A673 (cell line): Measurements from ENCODE around the gene GADL1. TPM values are rescaled to one million over a fixed set of nuclear protein-coding genes. Genes with fewer than 3 reads are reported as not detected.

Experiments
- BruUV-seq: library from RNA; stranded (reverse); fragments of 400-500 nt; replicated peaks from 2 replicates; lab custom pipeline; 2021; lab: Mats Ljungman, UMichigan
- CTCF ChIA-PET: fragments of 300-600 bp; sonication (Branson Sonifier 250); formaldehyde crosslinking; loops from one replicate; lab custom pipeline; 2022; ENCODE audit warnings: antibody characterized with exemption; lab: Charles Lee
- POLR2A ChIA-PET: fragments of 300-600 bp; sonication (Branson Sonifier 250); formaldehyde crosslinking; loops from one replicate; lab custom pipeline; 2022; ENCODE audit warnings: antibody characterized with exemption; ENCODE audit not compliant: low non-redundant PET; lab: Charles Lee
- DNase-seq: peaks from one replicate; pipeline ENCODE4 v3.0.0-alpha.2; 2015; ENCODE audit warnings: low spot score
- H3K27ac ChIP-seq: fragments of 200-600 bp; sonication (generic); 2 replicates; pipeline ENCODE4 v1.5.1; 2016; ENCODE audit warnings: mixed run types, low read depth, mild to moderate bottlenecking, mixed read lengths, antibody characterized with exemption, low read length; ENCODE audit not compliant: poor library complexity, severe bottlenecking
- H3K27me3 ChIP-seq: fragments of 200-600 bp; sonication (generic); replicated peaks from 2 replicates; pipeline ENCODE4 v1.6.1; 2017; ENCODE audit warnings: mixed run types, low read depth, mild to moderate bottlenecking, mixed read lengths, antibody characterized with exemption, low read length; ENCODE audit not compliant: insufficient read depth, poor library complexity
- H3K36me3 ChIP-seq: fragments of 200-600 bp; sonication (generic); 2 replicates; pipeline ENCODE4 v1.6.1; 2016; ENCODE audit warnings: mixed run types, mild to moderate bottlenecking, mixed read lengths, antibody characterized with exemption, low read length; ENCODE audit not compliant: insufficient read depth, poor library complexity, severe bottlenecking
- H3K4me1 ChIP-seq: fragments of 200-600 bp; sonication (generic); 2 replicates; pipeline ENCODE4 v1.6.1; 2017; ENCODE audit warnings: mixed run types, mild to moderate bottlenecking, mixed read lengths, antibody characterized with exemption, low read length; ENCODE audit not compliant: insufficient read depth, poor library complexity, severe bottlenecking
- H3K4me3 ChIP-seq: fragments of 200-600 bp; sonication (generic); 2 replicates; pipeline ENCODE4 v1.5.1; 2016; ENCODE audit warnings: low read depth, mixed run types, mild to moderate bottlenecking, mixed read lengths, low read length; ENCODE audit not compliant: poor library complexity, severe bottlenecking
- H3K9me3 ChIP-seq: fragments of 200-600 bp; sonication (generic); 2 replicates; pipeline ENCODE4 v1.6.1; 2016; ENCODE audit warnings: mixed run types, low read depth, mild to moderate bottlenecking, mixed read lengths, antibody characterized with exemption, low read length; ENCODE audit not compliant: poor library complexity, severe bottlenecking
- EZH2 ChIP-seq: fragments of 200-600 bp; sonication (generic); IDR thresholded peaks from 2 replicates; pipeline ENCODE4 v1.6.1; 2017; ENCODE audit warnings: borderline replicate concordance, low read depth, mild to moderate bottlenecking, mixed read lengths, antibody characterized with exemption, low read length; ENCODE audit not compliant: poor library complexity, severe bottlenecking
- intact Hi-C: fragments of 100-400 bp; cut with micrococcal nuclease; formaldehyde crosslinking; loops from one replicate; pipeline ENCODE4 v1.10.0; 2022; ENCODE audit not compliant: unreplicated experiment
- total RNA-seq: library from RNA; stranded (reverse); gene quantifications from 2 replicates; pipeline ENCODE4 v1.2.3, GENCODE V29; 2021
- TF ChIP-seq, protein P1 (sequence below): fragments of 300-800, 200-600 bp; sonication (generic); conservative IDR thresholded peaks from 2 replicates; pipeline ENCODE4 v1.5.1; 2017; ENCODE audit warnings: low read depth, mild to moderate bottlenecking, antibody characterized with exemption, low read length, moderate library complexity, mixed read lengths

Gene GADL1
- total RNA-seq, 1 experiment from 2014 or later = 13.8 TPM

GRCh38 chr3:30756218-30756617, 138.2 kb downstream of the GADL1 start:
- no peaks in the 10 kb centered on the region for H3K36me3 ChIP-seq
- peaks cover 94% of the 10 kb centered on the region for H3K4me1 ChIP-seq
- no peak overlapping the region for H3K4me3 ChIP-seq
- no peaks in the 10 kb centered on the region for H3K9me3 ChIP-seq
- CTCF ChIA-PET = interaction anchor here (0.7 kb wide), 1 partner anchor 43 kb away, joined by 3 read pairs; no protein-coding TSS in a partner anchor
- no TSS peak for BruUV-seq
- no peak for DNase-seq
- TF ChIP-seq, protein P1, sequence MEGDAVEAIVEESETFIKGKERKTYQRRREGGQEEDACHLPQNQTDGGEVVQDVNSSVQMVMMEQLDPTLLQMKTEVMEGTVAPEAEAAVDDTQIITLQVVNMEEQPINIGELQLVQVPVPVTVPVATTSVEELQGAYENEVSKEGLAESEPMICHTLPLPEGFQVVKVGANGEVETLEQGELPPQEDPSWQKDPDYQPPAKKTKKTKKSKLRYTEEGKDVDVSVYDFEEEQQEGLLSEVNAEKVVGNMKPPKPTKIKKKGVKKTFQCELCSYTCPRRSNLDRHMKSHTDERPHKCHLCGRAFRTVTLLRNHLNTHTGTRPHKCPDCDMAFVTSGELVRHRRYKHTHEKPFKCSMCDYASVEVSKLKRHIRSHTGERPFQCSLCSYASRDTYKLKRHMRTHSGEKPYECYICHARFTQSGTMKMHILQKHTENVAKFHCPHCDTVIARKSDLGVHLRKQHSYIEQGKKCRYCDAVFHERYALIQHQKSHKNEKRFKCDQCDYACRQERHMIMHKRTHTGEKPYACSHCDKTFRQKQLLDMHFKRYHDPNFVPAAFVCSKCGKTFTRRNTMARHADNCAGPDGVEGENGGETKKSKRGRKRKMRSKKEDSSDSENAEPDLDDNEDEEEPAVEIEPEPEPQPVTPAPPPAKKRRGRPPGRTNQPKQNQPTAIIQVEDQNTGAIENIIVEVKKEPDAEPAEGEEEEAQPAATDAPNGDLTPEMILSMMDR = no peak
- no peak for TF ChIP-seq EZH2
- H3K27me3 ChIP-seq = no peaks in the 10 kb centered on the region
- intact Hi-C loops = no loop called here
- POLR2A ChIA-PET = no interaction called here
- H3K27ac ChIP-seq = no peak overlapping the region

DNA sequence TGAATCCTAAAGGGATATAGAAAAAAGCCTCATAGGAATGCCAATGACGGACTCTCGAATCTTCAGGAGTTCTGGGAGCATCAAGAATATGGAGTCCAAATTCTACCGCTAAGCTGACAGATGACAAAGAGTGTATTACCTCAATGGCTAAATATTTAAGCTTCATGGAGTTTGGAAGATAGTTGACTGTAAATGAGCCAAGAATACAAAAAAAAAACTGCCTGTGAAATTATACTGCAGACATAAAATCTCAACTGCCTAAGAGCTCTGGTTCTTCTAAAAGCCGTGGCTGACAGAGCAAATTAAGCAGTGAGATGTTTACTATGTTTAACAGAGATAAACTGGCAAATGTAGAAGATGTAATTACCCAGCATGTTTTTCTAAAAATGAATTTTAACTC, 140.0 kb downstream of the GADL1 start:
- peak overlapping the region; percentile 25 for H3K27ac ChIP-seq
- POLR2A ChIA-PET = no interaction called here
- CTCF ChIA-PET = no interaction called here
- H3K27me3 ChIP-seq = no peaks in the 10 kb centered on the region
- H3K4me3 ChIP-seq = no peak overlapping the region
- no TSS peak for BruUV-seq
- intact Hi-C loops = loop anchor here (5.0 kb wide), 2 partner anchors 557 to 642 kb away; no protein-coding TSS in a partner anchor
- no peak for DNase-seq
- no peaks in the 10 kb centered on the region for H3K36me3 ChIP-seq
- peaks cover 82% of the 10 kb centered on the region for H3K4me1 ChIP-seq
- H3K9me3 ChIP-seq = no peaks in the 10 kb centered on the region
- TF ChIP-seq EZH2 = no peak
- TF ChIP-seq, protein P1 = no peak

- DNase-seq = no peak
- Histone ChIP-seq H3K9me3 (no peaks in the 10 kb centered on the region), H3K4me1 (peaks cover 80% of the 10 kb centered on the region), H3K27ac (peak overlapping the region; percentile 25), H3K27me3 (no peaks in the 10 kb centered on the region), H3K36me3 (no peaks in the 10 kb centered on the region), H3K4me3 (no peak overlapping the region)
- POLR2A ChIA-PET = no interaction called here
- CTCF ChIA-PET = no interaction called here
- BruUV-seq = no TSS peak
- TF ChIP-seq, protein P1 = no peak
- TF ChIP-seq EZH2 = no peak
- intact Hi-C loops = loop anchor here (5.0 kb wide), 2 partner anchors 556 to 641 kb away; no protein-coding TSS in a partner anchor
Observed at GRCh38 chr3:30753766-30754165, 140.7 kb downstream of the GADL1 start.
